ENCODE data around the gene PCGF2. TPM values are rescaled to one million over a fixed set of nuclear protein-coding genes. Genes with fewer than 3 reads are reported as not detected.

PCGF2 gene
- total and polyA plus RNA-seq, 9 of the 15 experiments (the other 6 are each of a cell fraction or from before 2014, with no cell fraction given), result 1.3 to 33.4 (median 7.0) TPM

DNA sequence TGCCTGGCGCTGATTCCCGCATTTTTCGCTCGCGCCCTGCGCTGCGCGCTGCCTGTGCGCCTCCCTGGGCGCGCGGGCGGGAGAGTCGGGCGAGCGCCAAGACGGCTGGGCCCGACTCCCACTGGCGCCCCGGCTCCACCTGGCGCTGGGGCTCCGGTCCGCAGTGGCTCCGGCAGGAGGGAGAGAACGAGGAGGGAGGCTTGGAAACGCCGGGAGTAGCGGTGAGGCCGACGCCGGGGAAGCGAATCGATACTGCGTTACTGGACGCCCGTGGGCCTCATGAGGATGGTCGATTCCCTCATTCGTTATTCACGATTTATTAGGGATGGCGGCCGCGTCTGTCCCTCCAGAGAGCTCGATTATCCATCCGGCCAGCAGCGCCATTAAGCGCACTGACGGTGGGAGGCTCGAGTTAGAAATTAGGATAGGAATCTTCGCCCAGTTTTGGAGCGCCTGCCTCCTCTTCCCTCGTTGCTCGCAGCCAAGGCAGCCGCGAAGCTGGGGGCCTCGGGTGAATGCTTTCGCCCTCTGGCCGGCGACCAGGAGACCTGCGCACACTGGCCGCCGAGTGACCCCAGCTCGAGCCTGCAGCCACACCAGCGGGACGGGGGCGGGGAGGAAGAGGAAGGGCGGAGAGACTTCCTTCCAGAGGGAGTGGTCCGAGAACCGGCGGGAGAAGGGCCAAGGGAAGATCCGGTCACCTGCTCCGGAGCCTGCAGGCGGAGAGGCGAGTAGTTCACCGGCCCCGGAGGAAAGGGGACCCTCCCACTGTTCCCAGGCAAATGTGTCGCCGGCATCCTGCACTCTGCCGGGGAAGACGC, 1.3 kb upstream of the PCGF2 start:
- ChIA-PET CTCF (ENCODE audit: low intra/inter-chr PET ratio) (no interaction called here), POLR2A (interaction anchor here (0.6 to 1.1 kb wide), 3 partner anchors 18 to 173 kb away, joined by 3 to 4 read pairs (median 4); no protein-coding TSS in a partner anchor)
- H3K4me2 ChIP-seq (ENCODE audit: insufficient read depth, low read length), result peak overlapping the region; percentile 86
- H4K20me1 ChIP-seq (replicated peaks; ENCODE audit: control insufficient read depth, insufficient read depth, low read length), result peaks cover 9% of the 10 kb centered on the region
- peak overlapping the region; percentile 90 to 92 for H3K9ac ChIP-seq (ENCODE audit: insufficient read depth in 1 of 2, low read depth in 2 of 2, low read length in 2 of 2)
- peak; percentile 65 for ATAC-seq
- H3K9me1 ChIP-seq (ENCODE audit: control insufficient read depth, insufficient read depth, low read length), result peaks cover 4% of the 10 kb centered on the region
- peak overlapping the region; percentile 86 for H3K27ac ChIP-seq (ENCODE audit: extremely low read depth, low read depth, low read length)
- no peak for FAIRE-seq
- BruUV-seq (replicated peaks), result TSS peak; percentile 86
- H3K9me3 ChIP-seq (replicated peaks; ENCODE audit: control insufficient read depth, insufficient read depth, low read depth, low read length), result no peaks in the 10 kb centered on the region
- no peaks in the 10 kb centered on the region for H3K27me3 ChIP-seq (ENCODE audit: control insufficient read depth in 2 of 2, insufficient read depth in 2 of 2, low read length in 2 of 2)
- peaks cover 12% of the 10 kb centered on the region for H3K36me3 ChIP-seq (ENCODE audit: control insufficient read depth, insufficient read depth, low read length)
- H2AFZ ChIP-seq (ENCODE audit: low read depth, low read length), result peak overlapping the region; percentile 67
- peak; percentile 59 to 96 (median 74) for DNase-seq (ENCODE audit: extremely low read depth in 1 of 4, low spot score in 3 of 4)
- in situ Hi-C loops (cut with MboI), result no loop called here
- intact Hi-C loops (cut with micrococcal nuclease), result loop anchor here (5.0 to 10.0 kb wide), 4 partner anchors 47 to 405 kb away; partner anchors contain the start of genes PLXDC1 and RPL23
- H3K4me1 ChIP-seq (replicated peaks in 1 of 2; ENCODE audit: control insufficient read depth in 2 of 2, insufficient read depth in 2 of 2, low read length in 2 of 2), result peaks cover 24 to 61% of the 10 kb centered on the region in 2 experiments
- H3K79me2 ChIP-seq (ENCODE audit: control insufficient read depth, insufficient read depth, low read length), result peaks cover 87% of the 10 kb centered on the region
- peak overlapping the region; percentile 74 for H3K4me3 ChIP-seq
- 11% methylated on average over 58 of the region's 79 CpGs for WGBS (ENCODE audit: insufficient coverage, low coverage, missing lambda C conversion rate)
- TF ChIP-seq, protein P1, sequence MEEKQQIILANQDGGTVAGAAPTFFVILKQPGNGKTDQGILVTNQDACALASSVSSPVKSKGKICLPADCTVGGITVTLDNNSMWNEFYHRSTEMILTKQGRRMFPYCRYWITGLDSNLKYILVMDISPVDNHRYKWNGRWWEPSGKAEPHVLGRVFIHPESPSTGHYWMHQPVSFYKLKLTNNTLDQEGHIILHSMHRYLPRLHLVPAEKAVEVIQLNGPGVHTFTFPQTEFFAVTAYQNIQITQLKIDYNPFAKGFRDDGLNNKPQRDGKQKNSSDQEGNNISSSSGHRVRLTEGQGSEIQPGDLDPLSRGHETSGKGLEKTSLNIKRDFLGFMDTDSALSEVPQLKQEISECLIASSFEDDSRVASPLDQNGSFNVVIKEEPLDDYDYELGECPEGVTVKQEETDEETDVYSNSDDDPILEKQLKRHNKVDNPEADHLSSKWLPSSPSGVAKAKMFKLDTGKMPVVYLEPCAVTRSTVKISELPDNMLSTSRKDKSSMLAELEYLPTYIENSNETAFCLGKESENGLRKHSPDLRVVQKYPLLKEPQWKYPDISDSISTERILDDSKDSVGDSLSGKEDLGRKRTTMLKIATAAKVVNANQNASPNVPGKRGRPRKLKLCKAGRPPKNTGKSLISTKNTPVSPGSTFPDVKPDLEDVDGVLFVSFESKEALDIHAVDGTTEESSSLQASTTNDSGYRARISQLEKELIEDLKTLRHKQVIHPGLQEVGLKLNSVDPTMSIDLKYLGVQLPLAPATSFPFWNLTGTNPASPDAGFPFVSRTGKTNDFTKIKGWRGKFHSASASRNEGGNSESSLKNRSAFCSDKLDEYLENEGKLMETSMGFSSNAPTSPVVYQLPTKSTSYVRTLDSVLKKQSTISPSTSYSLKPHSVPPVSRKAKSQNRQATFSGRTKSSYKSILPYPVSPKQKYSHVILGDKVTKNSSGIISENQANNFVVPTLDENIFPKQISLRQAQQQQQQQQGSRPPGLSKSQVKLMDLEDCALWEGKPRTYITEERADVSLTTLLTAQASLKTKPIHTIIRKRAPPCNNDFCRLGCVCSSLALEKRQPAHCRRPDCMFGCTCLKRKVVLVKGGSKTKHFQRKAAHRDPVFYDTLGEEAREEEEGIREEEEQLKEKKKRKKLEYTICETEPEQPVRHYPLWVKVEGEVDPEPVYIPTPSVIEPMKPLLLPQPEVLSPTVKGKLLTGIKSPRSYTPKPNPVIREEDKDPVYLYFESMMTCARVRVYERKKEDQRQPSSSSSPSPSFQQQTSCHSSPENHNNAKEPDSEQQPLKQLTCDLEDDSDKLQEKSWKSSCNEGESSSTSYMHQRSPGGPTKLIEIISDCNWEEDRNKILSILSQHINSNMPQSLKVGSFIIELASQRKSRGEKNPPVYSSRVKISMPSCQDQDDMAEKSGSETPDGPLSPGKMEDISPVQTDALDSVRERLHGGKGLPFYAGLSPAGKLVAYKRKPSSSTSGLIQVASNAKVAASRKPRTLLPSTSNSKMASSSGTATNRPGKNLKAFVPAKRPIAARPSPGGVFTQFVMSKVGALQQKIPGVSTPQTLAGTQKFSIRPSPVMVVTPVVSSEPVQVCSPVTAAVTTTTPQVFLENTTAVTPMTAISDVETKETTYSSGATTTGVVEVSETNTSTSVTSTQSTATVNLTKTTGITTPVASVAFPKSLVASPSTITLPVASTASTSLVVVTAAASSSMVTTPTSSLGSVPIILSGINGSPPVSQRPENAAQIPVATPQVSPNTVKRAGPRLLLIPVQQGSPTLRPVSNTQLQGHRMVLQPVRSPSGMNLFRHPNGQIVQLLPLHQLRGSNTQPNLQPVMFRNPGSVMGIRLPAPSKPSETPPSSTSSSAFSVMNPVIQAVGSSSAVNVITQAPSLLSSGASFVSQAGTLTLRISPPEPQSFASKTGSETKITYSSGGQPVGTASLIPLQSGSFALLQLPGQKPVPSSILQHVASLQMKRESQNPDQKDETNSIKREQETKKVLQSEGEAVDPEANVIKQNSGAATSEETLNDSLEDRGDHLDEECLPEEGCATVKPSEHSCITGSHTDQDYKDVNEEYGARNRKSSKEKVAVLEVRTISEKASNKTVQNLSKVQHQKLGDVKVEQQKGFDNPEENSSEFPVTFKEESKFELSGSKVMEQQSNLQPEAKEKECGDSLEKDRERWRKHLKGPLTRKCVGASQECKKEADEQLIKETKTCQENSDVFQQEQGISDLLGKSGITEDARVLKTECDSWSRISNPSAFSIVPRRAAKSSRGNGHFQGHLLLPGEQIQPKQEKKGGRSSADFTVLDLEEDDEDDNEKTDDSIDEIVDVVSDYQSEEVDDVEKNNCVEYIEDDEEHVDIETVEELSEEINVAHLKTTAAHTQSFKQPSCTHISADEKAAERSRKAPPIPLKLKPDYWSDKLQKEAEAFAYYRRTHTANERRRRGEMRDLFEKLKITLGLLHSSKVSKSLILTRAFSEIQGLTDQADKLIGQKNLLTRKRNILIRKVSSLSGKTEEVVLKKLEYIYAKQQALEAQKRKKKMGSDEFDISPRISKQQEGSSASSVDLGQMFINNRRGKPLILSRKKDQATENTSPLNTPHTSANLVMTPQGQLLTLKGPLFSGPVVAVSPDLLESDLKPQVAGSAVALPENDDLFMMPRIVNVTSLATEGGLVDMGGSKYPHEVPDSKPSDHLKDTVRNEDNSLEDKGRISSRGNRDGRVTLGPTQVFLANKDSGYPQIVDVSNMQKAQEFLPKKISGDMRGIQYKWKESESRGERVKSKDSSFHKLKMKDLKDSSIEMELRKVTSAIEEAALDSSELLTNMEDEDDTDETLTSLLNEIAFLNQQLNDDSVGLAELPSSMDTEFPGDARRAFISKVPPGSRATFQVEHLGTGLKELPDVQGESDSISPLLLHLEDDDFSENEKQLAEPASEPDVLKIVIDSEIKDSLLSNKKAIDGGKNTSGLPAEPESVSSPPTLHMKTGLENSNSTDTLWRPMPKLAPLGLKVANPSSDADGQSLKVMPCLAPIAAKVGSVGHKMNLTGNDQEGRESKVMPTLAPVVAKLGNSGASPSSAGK (IDR thresholded peaks at IDR 0.05), result peak; percentile 86
- TF ChIP-seq GTF2E2 (tag; IDR thresholded peaks at IDR 0.05), result no peak
- TF ChIP-seq, protein P2, sequence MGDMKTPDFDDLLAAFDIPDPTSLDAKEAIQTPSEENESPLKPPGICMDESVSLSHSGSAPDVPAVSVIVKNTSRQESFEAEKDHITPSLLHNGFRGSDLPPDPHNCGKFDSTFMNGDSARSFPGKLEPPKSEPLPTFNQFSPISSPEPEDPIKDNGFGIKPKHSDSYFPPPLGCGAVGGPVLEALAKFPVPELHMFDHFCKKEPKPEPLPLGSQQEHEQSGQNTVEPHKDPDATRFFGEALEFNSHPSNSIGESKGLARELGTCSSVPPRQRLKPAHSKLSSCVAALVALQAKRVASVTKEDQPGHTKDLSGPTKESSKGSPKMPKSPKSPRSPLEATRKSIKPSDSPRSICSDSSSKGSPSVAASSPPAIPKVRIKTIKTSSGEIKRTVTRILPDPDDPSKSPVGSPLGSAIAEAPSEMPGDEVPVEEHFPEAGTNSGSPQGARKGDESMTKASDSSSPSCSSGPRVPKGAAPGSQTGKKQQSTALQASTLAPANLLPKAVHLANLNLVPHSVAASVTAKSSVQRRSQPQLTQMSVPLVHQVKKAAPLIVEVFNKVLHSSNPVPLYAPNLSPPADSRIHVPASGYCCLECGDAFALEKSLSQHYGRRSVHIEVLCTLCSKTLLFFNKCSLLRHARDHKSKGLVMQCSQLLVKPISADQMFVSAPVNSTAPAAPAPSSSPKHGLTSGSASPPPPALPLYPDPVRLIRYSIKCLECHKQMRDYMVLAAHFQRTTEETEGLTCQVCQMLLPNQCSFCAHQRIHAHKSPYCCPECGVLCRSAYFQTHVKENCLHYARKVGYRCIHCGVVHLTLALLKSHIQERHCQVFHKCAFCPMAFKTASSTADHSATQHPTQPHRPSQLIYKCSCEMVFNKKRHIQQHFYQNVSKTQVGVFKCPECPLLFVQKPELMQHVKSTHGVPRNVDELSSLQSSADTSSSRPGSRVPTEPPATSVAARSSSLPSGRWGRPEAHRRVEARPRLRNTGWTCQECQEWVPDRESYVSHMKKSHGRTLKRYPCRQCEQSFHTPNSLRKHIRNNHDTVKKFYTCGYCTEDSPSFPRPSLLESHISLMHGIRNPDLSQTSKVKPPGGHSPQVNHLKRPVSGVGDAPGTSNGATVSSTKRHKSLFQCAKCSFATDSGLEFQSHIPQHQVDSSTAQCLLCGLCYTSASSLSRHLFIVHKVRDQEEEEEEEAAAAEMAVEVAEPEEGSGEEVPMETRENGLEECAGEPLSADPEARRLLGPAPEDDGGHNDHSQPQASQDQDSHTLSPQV (IDR thresholded peaks at IDR 0.05), result peak; percentile 73; the same call in 1 of the 2 replicates

All from K562 (cell line).